ENCODE data around the gene KIAA0586.
"Not testable (repeated sequence)": the region's sequence is repeated elsewhere in the genome, so short reads cannot be mapped to it uniquely, and the experiment has no call there.

The KIAA0586 gene

GRCh38 chr14:58430156-58430555 is 2.6 kb downstream of the KIAA0586 start:
- H3K27ac Mint-ChIP-seq, result peak overlapping the region; percentile 68
- H3K9me3 Mint-ChIP-seq, result no peaks in the 10 kb centered on the region
- peak overlapping the region; percentile 37 for H3K4me3 Mint-ChIP-seq
- H3K27me3 Mint-ChIP-seq, result no peaks in the 10 kb centered on the region
- peaks cover 48% of the 10 kb centered on the region for H3K4me1 Mint-ChIP-seq
- H3K36me3 Mint-ChIP-seq, result peaks cover 9% of the 10 kb centered on the region

- H3K27ac Mint-ChIP-seq, result no peak overlapping the region
Observed at GRCh38 chr14:58439476-58439875, 12.0 kb downstream of the KIAA0586 start.

GRCh38 chr14:58444627-58445026 is 17.1 kb downstream of the KIAA0586 start:
- H3K36me3 Mint-ChIP-seq, result peaks cover 5% of the 10 kb centered on the region
- H3K4me3 Mint-ChIP-seq, result no peak overlapping the region

More at GRCh38 chr14:58439476-58439875, 12.0 kb downstream of the KIAA0586 start:
- no peaks in the 10 kb centered on the region for H3K4me1 Mint-ChIP-seq
- no peaks in the 10 kb centered on the region for H3K9me3 Mint-ChIP-seq
- H3K27me3 Mint-ChIP-seq, result no peaks in the 10 kb centered on the region
- no peak overlapping the region for H3K4me3 Mint-ChIP-seq
- peaks cover 18% of the 10 kb centered on the region for H3K36me3 Mint-ChIP-seq

GRCh38 chr14:58455593-58456265 is 28.2 kb downstream of the KIAA0586 start:
- Mint-ChIP-seq H3K4me1 (peaks cover 11% of the 10 kb centered on the region), H3K27me3 (no peaks in the 10 kb centered on the region), H3K9me3 (no peaks in the 10 kb centered on the region), H3K36me3 (peaks cover 20% of the 10 kb centered on the region), H3K27ac (no peak overlapping the region), H3K4me3 (no peak overlapping the region)

More at GRCh38 chr14:58444627-58445026, 17.1 kb downstream of the KIAA0586 start:
- Mint-ChIP-seq H3K9me3 (no peaks in the 10 kb centered on the region), H3K4me1 (no peaks in the 10 kb centered on the region), H3K27me3 (no peaks in the 10 kb centered on the region), H3K27ac (no peak overlapping the region)

GRCh38 chr14:58460772-58461171 is 33.3 kb downstream of the KIAA0586 start:
- Mint-ChIP-seq H3K27me3 (no peaks in the 10 kb centered on the region), H3K4me1 (peaks cover 5% of the 10 kb centered on the region), H3K9me3 (no peaks in the 10 kb centered on the region), H3K36me3 (peaks cover 16% of the 10 kb centered on the region), H3K27ac (no peak overlapping the region), H3K4me3 (no peak overlapping the region)

GRCh38 chr14:58463147-58463546 is 35.6 kb downstream of the KIAA0586 start:
- H3K9me3 Mint-ChIP-seq, result no peaks in the 10 kb centered on the region
- H3K4me3 Mint-ChIP-seq, result no peak overlapping the region
- no peak overlapping the region for H3K27ac Mint-ChIP-seq
- peaks cover 13% of the 10 kb centered on the region for H3K36me3 Mint-ChIP-seq
- no peaks in the 10 kb centered on the region for H3K27me3 Mint-ChIP-seq
- peaks cover 5% of the 10 kb centered on the region for H3K4me1 Mint-ChIP-seq

- H3K9me3 Mint-ChIP-seq, result no peaks in the 10 kb centered on the region
- no peak overlapping the region for H3K4me3 Mint-ChIP-seq
- peaks cover 5% of the 10 kb centered on the region for H3K4me1 Mint-ChIP-seq
- peaks cover 16% of the 10 kb centered on the region for H3K36me3 Mint-ChIP-seq
- H3K27ac Mint-ChIP-seq, result no peak overlapping the region
- H3K27me3 Mint-ChIP-seq, result no peaks in the 10 kb centered on the region
Observed at GRCh38 chr14:58464652-58465051, 37.1 kb downstream of the KIAA0586 start.

- Mint-ChIP-seq H3K4me1 (no peaks in the 10 kb centered on the region), H3K36me3 (peaks cover 16% of the 10 kb centered on the region), H3K9me3 (no peaks in the 10 kb centered on the region), H3K4me3 (no peak overlapping the region), H3K27ac (no peak overlapping the region), H3K27me3 (no peaks in the 10 kb centered on the region)
Observed at GRCh38 chr14:58465421-58465820, 37.9 kb downstream of the KIAA0586 start.

GRCh38 chr14:58466459-58466858 is 38.9 kb downstream of the KIAA0586 start:
- H3K36me3 Mint-ChIP-seq, result peaks cover 13% of the 10 kb centered on the region
- H3K27me3 Mint-ChIP-seq, result no peaks in the 10 kb centered on the region
- no peak overlapping the region for H3K27ac Mint-ChIP-seq
- H3K9me3 Mint-ChIP-seq, result no peaks in the 10 kb centered on the region
- H3K4me1 Mint-ChIP-seq, result no peaks in the 10 kb centered on the region
- H3K4me3 Mint-ChIP-seq, result no peak overlapping the region

- Mint-ChIP-seq H3K9me3 (no peaks in the 10 kb centered on the region), H3K36me3 (peaks cover 14% of the 10 kb centered on the region), H3K27me3 (no peaks in the 10 kb centered on the region), H3K4me1 (no peaks in the 10 kb centered on the region), H3K27ac (no peak overlapping the region), H3K4me3 (no peak overlapping the region)
Observed at GRCh38 chr14:58467575-58467974, 40.1 kb downstream of the KIAA0586 start.

GRCh38 chr14:58469309-58469708 is 41.8 kb downstream of the KIAA0586 start:
- peaks cover 11% of the 10 kb centered on the region for H3K36me3 Mint-ChIP-seq
- no peak overlapping the region for H3K27ac Mint-ChIP-seq
- H3K9me3 Mint-ChIP-seq, result no peaks in the 10 kb centered on the region
- H3K4me3 Mint-ChIP-seq, result no peak overlapping the region
- H3K27me3 Mint-ChIP-seq, result no peaks in the 10 kb centered on the region
- H3K4me1 Mint-ChIP-seq, result no peaks in the 10 kb centered on the region

GRCh38 chr14:58476320-58476719 is 48.8 kb downstream of the KIAA0586 start:
- no peak overlapping the region for H3K27ac Mint-ChIP-seq
- H3K36me3 Mint-ChIP-seq, result peaks cover 25% of the 10 kb centered on the region
- H3K27me3 Mint-ChIP-seq, result no peaks in the 10 kb centered on the region
- no peak overlapping the region for H3K4me3 Mint-ChIP-seq
- no peaks in the 10 kb centered on the region for H3K9me3 Mint-ChIP-seq
- H3K4me1 Mint-ChIP-seq, result no peaks in the 10 kb centered on the region

GRCh38 chr14:58477653-58478052 is 50.1 kb downstream of the KIAA0586 start:
- Mint-ChIP-seq H3K27ac (peak overlapping the region; percentile 59), H3K36me3 (peaks cover 24% of the 10 kb centered on the region), H3K4me3 (no peak overlapping the region), H3K9me3 (no peaks in the 10 kb centered on the region), H3K27me3 (no peaks in the 10 kb centered on the region), H3K4me1 (no peaks in the 10 kb centered on the region)

- not testable (repeated sequence) for H3K27ac Mint-ChIP-seq, H3K4me1 Mint-ChIP-seq, H3K4me3 Mint-ChIP-seq, H3K27me3 Mint-ChIP-seq, H3K9me3 Mint-ChIP-seq
- peaks cover 24% of the 10 kb centered on the region for H3K36me3 Mint-ChIP-seq
Observed at GRCh38 chr14:58478329-58478728, 50.8 kb downstream of the KIAA0586 start.

- H3K36me3 Mint-ChIP-seq, result peaks cover 20% of the 10 kb centered on the region
- no peaks in the 10 kb centered on the region for H3K9me3 Mint-ChIP-seq
- no peaks in the 10 kb centered on the region for H3K4me1 Mint-ChIP-seq
- H3K27me3 Mint-ChIP-seq, result no peaks in the 10 kb centered on the region
- H3K4me3 Mint-ChIP-seq, result no peak overlapping the region
- H3K27ac Mint-ChIP-seq, result no peak overlapping the region
Observed at GRCh38 chr14:58479975-58480374, 52.5 kb downstream of the KIAA0586 start.

GRCh38 chr14:58484176-58484575 is 56.7 kb downstream of the KIAA0586 start:
- H3K9me3 Mint-ChIP-seq, result no peaks in the 10 kb centered on the region
- peaks cover 18% of the 10 kb centered on the region for H3K36me3 Mint-ChIP-seq
- no peak overlapping the region for H3K4me3 Mint-ChIP-seq
- H3K4me1 Mint-ChIP-seq, result no peaks in the 10 kb centered on the region
- H3K27me3 Mint-ChIP-seq, result no peaks in the 10 kb centered on the region
- H3K27ac Mint-ChIP-seq, result no peak overlapping the region

- H3K4me1 Mint-ChIP-seq, result no peaks in the 10 kb centered on the region
- no peaks in the 10 kb centered on the region for H3K9me3 Mint-ChIP-seq
- H3K36me3 Mint-ChIP-seq, result peaks cover 13% of the 10 kb centered on the region
- no peak overlapping the region for H3K4me3 Mint-ChIP-seq
- H3K27me3 Mint-ChIP-seq, result no peaks in the 10 kb centered on the region
- peak overlapping the region; percentile 35 for H3K27ac Mint-ChIP-seq
Observed at GRCh38 chr14:58488550-58488949, 61.0 kb downstream of the KIAA0586 start.
